ENCODE results near the gene IQCB1.

GRCh38 chr3:121796970-121797369 is 37.9 kb downstream of the IQCB1 start:
- no peak for TF ChIP-seq POLR2A (IDR thresholded peaks at IDR 0.05)
- no peak for TF ChIP-seq CTCF (IDR thresholded peaks at IDR 0.05)
